ENCODE data around the gene FBLN1. TPM values are rescaled to one million over a fixed set of nuclear protein-coding genes. Genes with fewer than 3 reads are reported as not detected.

The FBLN1 gene
- total RNA-seq, 2 donors from 2014 or later: 92.8 to 354 TPM

DNA sequence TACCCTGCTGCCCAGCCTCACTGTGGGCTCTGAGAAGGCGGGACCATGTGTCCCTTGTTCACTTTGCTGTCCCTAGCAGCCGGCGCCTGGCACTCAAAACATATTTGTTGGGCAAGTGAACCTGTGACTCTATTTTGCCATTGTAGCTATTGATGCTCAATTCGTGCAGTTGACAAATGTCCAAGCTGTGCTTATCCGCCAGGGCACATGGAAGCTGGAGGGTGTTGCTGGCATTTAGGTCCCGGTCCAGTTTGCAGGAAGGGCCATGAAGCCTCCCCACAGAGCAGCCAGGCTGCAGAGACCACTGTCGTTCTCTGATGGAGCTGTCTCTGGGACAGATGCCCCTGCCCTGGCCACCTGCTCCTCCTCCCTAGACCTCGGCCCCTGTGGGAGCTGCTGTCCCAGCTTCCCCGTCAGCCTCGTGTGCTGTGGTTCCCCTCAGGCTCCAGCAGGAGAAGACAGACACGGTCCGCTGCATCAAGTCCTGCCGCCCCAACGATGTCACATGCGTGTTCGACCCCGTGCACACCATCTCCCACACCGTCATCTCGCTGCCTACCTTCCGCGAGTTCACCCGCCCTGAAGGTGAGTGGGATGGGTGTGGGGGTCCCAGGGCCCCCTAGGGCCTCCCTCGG, 71.5 kb downstream of the FBLN1 start:
- TF ChIP-seq, protein P1, sequence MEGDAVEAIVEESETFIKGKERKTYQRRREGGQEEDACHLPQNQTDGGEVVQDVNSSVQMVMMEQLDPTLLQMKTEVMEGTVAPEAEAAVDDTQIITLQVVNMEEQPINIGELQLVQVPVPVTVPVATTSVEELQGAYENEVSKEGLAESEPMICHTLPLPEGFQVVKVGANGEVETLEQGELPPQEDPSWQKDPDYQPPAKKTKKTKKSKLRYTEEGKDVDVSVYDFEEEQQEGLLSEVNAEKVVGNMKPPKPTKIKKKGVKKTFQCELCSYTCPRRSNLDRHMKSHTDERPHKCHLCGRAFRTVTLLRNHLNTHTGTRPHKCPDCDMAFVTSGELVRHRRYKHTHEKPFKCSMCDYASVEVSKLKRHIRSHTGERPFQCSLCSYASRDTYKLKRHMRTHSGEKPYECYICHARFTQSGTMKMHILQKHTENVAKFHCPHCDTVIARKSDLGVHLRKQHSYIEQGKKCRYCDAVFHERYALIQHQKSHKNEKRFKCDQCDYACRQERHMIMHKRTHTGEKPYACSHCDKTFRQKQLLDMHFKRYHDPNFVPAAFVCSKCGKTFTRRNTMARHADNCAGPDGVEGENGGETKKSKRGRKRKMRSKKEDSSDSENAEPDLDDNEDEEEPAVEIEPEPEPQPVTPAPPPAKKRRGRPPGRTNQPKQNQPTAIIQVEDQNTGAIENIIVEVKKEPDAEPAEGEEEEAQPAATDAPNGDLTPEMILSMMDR (IDR thresholded peaks at IDR 0.05): no peak
- no peak overlapping the region for H3K27ac ChIP-seq
- H3K9me3 ChIP-seq: peaks cover 0 to 16% of the 10 kb centered on the region in 2 donors
- DNase-seq (ENCODE audit: low spot score): no peak
- no peak overlapping the region for H3K4me3 ChIP-seq
- H3K27me3 ChIP-seq: no peaks in the 10 kb centered on the region
- H3K4me1 ChIP-seq: no peaks in the 10 kb centered on the region
- peaks cover 4% of the 10 kb centered on the region for H3K36me3 ChIP-seq

DNA sequence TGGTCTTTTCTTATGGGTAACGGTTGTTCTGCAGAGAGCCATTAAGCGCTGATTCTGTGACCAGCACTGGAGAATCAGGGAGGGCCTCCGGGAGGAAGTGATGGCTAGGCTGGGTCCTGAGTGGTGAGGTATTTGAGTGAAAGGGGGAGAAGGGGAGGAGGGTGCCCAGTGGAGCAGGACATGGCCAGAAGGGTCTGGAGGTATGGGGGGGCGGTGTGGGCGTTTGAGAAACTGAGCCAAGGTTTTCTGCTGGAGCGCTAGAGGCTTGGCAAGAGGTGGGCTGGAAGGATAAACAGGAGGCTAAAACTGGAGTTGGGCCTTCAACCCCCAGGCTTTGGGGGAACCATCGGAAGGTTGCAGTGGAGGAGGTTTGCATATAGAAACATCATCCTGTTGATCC, 72.5 kb downstream of the FBLN1 start:
- Histone ChIP-seq H3K27ac (no peak overlapping the region), H3K4me1 (no peaks in the 10 kb centered on the region), H3K9me3 (peaks cover 0 to 16% of the 10 kb centered on the region in 2 donors), H3K36me3 (peaks cover 7% of the 10 kb centered on the region), H3K27me3 (no peaks in the 10 kb centered on the region), H3K4me3 (no peak overlapping the region)
- no peak for DNase-seq (ENCODE audit: low spot score)
- TF ChIP-seq, protein P1 (IDR thresholded peaks at IDR 0.05): no peak

- peaks cover 7% of the 10 kb centered on the region for H3K36me3 ChIP-seq
- no peaks in the 10 kb centered on the region for H3K4me1 ChIP-seq
- H3K27ac ChIP-seq: no peak overlapping the region
- H3K27me3 ChIP-seq: no peaks in the 10 kb centered on the region
- no peak for DNase-seq (ENCODE audit: low spot score)
- TF ChIP-seq, protein P1 (IDR thresholded peaks at IDR 0.05): no peak
- peaks cover 0 to 11% of the 10 kb centered on the region in 2 donors for H3K9me3 ChIP-seq
- H3K4me3 ChIP-seq: no peak overlapping the region
These were observed 73.1 kb downstream of the FBLN1 start for GRCh38 chr22:45575607-45576272.

- TF ChIP-seq, protein P1 (IDR thresholded peaks at IDR 0.05): no peak
- H3K36me3 ChIP-seq: peaks cover 7% of the 10 kb centered on the region
- no peak for DNase-seq (ENCODE audit: low spot score)
- no peaks in the 10 kb centered on the region for H3K4me1 ChIP-seq
- no peaks in the 10 kb centered on the region for H3K27me3 ChIP-seq
- H3K9me3 ChIP-seq: peaks cover 0 to 5% of the 10 kb centered on the region in 2 donors
- no peak overlapping the region for H3K27ac ChIP-seq
- H3K4me3 ChIP-seq: no peak overlapping the region
These were observed 73.6 kb downstream of the FBLN1 start for GRCh38 chr22:45576273-45576625.

DNA sequence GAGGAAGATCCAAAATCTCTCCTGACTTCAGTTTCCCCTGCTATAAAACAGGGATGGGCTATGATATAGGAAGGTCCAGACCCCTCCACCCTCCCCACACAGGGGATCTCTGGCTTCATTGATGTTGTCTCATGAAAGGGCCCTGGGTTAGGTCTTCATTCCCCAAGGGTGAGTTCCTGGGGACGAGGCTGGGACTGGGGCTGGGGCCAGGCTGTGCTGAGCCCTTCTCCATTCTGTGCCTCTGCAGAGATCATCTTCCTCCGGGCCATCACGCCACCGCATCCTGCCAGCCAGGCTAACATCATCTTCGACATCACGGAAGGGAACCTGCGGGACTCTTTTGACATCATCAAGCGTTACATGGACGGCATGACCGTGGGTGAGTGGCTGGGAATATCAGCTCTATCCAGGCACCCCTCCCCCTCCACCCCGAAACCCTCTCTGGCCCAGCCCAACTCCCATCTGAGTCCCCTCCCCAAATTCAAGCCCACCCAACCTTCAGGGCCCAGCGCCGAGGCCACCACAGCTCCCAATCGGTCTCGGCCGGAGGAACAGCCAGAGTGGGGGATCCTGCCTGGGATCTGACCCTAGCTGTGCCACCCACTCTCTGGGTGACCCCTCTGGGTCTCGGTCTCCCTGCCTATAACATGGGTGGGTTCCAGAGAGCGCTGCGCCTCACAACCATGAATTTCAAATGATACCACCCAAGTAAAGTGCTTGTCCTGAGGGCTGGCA, 74.2 kb downstream of the FBLN1 start:
- no peak for DNase-seq (ENCODE audit: low spot score)
- Histone ChIP-seq H3K36me3 (peaks cover 7% of the 10 kb centered on the region), H3K4me3 (no peak overlapping the region), H3K27ac (no peak overlapping the region), H3K4me1 (no peaks in the 10 kb centered on the region), H3K27me3 (no peaks in the 10 kb centered on the region), H3K9me3 (no peaks in the 10 kb centered on the region)
- TF ChIP-seq, protein P1 (IDR thresholded peaks at IDR 0.05): no peak

Measured in right atrium auricular region (tissue), 2 donors.